Measurements from ENCODE around the gene KIAA0513.

GRCh38 chr16:85134789-85135142 lies 107.2 kb downstream of the KIAA0513 start:
- TF ChIP-seq, protein P1, sequence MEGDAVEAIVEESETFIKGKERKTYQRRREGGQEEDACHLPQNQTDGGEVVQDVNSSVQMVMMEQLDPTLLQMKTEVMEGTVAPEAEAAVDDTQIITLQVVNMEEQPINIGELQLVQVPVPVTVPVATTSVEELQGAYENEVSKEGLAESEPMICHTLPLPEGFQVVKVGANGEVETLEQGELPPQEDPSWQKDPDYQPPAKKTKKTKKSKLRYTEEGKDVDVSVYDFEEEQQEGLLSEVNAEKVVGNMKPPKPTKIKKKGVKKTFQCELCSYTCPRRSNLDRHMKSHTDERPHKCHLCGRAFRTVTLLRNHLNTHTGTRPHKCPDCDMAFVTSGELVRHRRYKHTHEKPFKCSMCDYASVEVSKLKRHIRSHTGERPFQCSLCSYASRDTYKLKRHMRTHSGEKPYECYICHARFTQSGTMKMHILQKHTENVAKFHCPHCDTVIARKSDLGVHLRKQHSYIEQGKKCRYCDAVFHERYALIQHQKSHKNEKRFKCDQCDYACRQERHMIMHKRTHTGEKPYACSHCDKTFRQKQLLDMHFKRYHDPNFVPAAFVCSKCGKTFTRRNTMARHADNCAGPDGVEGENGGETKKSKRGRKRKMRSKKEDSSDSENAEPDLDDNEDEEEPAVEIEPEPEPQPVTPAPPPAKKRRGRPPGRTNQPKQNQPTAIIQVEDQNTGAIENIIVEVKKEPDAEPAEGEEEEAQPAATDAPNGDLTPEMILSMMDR (conservative IDR thresholded peaks at IDR 0.05; ENCODE audit: low read length): no peak
- no peak for TF ChIP-seq EZH2phosphoT487 (IDR thresholded peaks at IDR 0.05; ENCODE audit: borderline replicate concordance)
